ENCODE data around the gene SSX1.
"Not testable (repeated sequence)": the region's sequence is repeated elsewhere in the genome, so short reads cannot be mapped to it uniquely, and the experiment has no call there.

GRCh38 chrX:48214341-48214740, 40.9 kb upstream of the SSX1 start:
- TF ChIP-seq CTCF (IDR thresholded peaks at IDR 0.05; ENCODE audit: extremely low read depth in 1 of 2, insufficient read depth in 1 of 2, low read depth in 1 of 2, low read length in 2 of 2); POLR2AphosphoS5 (IDR thresholded peaks at IDR 0.05; ENCODE audit: insufficient read depth, low read depth, low read length); POLR2A (IDR thresholded peaks at IDR 0.05; ENCODE audit: low read depth, low read length): not testable (repeated sequence)
